ENCODE results near the gene CELF3. TPM values are rescaled to one million over a fixed set of nuclear protein-coding genes. Genes with fewer than 3 reads are reported as not detected.

CELF3 gene
- total RNA-seq, 1 donor from 2014 or later = not detected

Other genes with a start within 250 kb of the CELF3 start
- 0.12 and 0.58 TPM in 2 replicates for gene CGN, start 205.4 kb downstream of the CELF3 start, total RNA-seq
- 5.1 and 6.8 TPM in 2 replicates for gene TUFT1, start 176.5 kb downstream of the CELF3 start, total RNA-seq
- 17.7 and 21.0 TPM in 2 replicates for gene SNX27, start 104.8 kb downstream of the CELF3 start, total RNA-seq
- not detected in 2 replicates for gene RIIAD1, start 4.7 kb upstream of the CELF3 start, total RNA-seq
- gene MRPL9, start 46.7 kb upstream of the CELF3 start, total RNA-seq = 53.4 and 66.0 TPM in 2 replicates
- gene TDRKH, start 73.7 kb upstream of the CELF3 start, total RNA-seq = 6.0 and 7.0 TPM in 2 replicates
- gene LINGO4, start 88.6 kb upstream of the CELF3 start, total RNA-seq = not detected in 2 replicates
- gene RORC, start 115.0 kb upstream of the CELF3 start, total RNA-seq = not detected in 2 replicates
- not detected in 2 replicates for gene C2CD4D, start 123.0 kb upstream of the CELF3 start, total RNA-seq
- gene THEM5, start 136.9 kb upstream of the CELF3 start, total RNA-seq = not detected in 2 replicates
- gene THEM4, start 192.7 kb upstream of the CELF3 start, total RNA-seq = 12.0 and 13.8 TPM in 2 replicates